ENCODE measurements around the gene BMPR1A.

GRCh38 chr10:86955501-86956194, 199.2 kb downstream of the BMPR1A start:
- no peak for TF ChIP-seq CTCF (conservative IDR thresholded peaks at IDR 0.05)
- TF ChIP-seq ZFX (IDR thresholded peaks at IDR 0.05) = no peak

Measured in C4-2B (cell line).